ENCODE results near the gene SIN3B. TPM values are rescaled to one million over a fixed set of nuclear protein-coding genes. Genes with fewer than 3 reads are reported as not detected.
A peak's percentile ranks its signal among the peaks of the same experiment; 100 is the strongest.
"Not testable (repeated sequence)": the region's sequence is repeated elsewhere in the genome, so short reads cannot be mapped to it uniquely, and the experiment has no call there.

SIN3B gene, protein sequence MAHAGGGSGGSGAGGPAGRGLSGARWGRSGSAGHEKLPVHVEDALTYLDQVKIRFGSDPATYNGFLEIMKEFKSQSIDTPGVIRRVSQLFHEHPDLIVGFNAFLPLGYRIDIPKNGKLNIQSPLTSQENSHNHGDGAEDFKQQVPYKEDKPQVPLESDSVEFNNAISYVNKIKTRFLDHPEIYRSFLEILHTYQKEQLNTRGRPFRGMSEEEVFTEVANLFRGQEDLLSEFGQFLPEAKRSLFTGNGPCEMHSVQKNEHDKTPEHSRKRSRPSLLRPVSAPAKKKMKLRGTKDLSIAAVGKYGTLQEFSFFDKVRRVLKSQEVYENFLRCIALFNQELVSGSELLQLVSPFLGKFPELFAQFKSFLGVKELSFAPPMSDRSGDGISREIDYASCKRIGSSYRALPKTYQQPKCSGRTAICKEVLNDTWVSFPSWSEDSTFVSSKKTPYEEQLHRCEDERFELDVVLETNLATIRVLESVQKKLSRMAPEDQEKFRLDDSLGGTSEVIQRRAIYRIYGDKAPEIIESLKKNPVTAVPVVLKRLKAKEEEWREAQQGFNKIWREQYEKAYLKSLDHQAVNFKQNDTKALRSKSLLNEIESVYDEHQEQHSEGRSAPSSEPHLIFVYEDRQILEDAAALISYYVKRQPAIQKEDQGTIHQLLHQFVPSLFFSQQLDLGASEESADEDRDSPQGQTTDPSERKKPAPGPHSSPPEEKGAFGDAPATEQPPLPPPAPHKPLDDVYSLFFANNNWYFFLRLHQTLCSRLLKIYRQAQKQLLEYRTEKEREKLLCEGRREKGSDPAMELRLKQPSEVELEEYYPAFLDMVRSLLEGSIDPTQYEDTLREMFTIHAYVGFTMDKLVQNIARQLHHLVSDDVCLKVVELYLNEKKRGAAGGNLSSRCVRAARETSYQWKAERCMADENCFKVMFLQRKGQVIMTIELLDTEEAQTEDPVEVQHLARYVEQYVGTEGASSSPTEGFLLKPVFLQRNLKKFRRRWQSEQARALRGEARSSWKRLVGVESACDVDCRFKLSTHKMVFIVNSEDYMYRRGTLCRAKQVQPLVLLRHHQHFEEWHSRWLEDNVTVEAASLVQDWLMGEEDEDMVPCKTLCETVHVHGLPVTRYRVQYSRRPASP
- polyA plus RNA-seq (ENCODE audit: insufficient read length in 4 of 4) = 10 to 100 TPM; 51.7 to 62.2 (median 58.3) TPM

DNA sequence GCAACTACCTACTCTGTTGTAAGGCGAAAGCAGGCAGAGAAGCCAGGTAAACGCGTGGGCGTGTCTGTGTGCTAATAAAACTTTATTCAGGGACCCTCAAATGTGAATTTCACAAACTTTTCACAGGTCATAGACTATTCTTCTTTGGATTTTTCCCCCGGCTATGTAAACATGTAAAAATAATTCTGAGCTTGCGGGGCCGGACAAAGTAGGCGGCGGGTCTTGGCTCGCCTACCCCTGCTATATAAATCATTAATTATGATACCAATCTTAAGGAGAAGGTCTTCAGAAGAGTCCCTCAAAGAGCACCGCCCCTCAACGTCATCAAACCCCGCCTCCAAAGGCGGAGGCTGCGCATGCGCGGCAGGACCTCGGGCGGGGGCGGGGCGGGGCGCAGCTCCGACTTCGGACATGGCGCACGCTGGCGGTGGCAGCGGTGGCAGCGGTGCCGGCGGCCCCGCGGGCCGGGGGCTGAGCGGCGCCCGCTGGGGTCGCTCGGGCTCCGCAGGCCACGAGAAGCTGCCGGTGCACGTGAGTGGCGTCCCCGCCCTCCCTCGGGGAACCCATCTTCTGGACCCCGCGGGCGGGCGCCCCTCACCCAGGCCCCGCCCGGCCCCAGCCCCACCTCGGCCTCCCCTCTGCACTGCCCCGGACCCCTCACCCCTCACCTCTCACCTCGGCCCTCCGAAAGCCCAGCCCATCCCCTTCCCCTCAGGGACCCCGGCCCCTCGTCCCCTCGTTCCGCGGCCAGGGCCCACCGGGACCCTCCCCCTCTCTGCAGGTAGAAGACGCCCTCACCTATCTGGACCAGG lies at the start of gene SIN3B:
SIN3B (plus strand) TSS at position 389 of the 812 bp plus-strand sequence; CDS start at position 412, 23 bp downstream.
- peak; percentile 75 to 83 (median 77) for DNase-seq (ENCODE audit: low read depth in 4 of 4, low spot score in 3 of 4)

DNA sequence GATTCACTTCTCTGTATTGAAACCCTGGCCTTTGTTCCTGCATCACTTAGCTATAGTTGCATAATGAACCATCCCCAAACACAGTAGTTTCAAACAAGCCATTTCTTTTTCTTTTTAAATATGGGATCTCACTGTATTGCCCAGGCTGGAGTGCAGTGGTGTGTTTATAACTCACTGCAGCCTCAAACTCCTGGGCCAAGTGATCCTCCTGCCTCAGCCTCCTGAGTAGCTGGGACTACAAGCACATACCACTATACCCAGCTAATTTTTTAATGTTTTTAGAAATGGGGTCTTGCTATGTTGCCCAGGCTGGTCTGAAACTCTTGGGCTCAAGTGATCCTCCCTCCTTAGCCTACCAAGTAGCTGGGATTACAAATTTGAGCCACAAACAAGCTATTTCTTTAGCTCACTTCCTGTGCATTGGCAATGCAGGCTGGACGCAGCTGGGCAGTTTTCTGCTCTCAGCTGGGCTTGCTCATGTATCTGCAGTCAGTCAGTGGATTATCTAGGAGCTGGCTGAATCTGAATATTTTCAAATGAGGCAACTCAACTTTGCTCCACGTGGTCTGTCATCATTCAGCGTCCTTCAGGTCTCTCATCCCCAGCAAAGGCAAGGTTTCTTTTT lies 49.5 kb upstream of the SIN3B start:
- no peak for DNase-seq (ENCODE audit: low read depth in 4 of 4, low spot score in 3 of 4)

DNA sequence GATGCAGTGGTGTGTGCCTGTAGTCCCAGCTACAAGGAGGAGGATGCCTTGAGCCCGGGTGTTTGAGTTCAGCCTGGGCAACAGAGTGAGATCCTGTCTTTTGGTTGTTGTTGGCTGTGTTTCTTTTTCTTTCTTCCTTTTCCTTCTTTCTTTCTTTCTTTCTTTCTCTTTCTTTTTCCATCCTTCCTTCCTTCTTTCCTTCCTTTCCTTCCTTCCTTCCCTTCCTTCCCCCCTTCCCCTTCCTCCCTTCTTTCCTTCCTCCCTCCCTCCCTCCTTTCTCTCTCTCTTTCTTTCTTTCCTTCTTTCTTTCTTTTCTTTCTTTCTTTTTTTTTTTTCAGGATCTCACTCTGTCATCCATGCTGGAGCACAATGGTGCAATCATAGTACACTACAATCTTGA lies 46.5 kb upstream of the SIN3B start:
- DNase-seq (ENCODE audit: low read depth in 4 of 4, low spot score in 3 of 4) = no peak

DNA sequence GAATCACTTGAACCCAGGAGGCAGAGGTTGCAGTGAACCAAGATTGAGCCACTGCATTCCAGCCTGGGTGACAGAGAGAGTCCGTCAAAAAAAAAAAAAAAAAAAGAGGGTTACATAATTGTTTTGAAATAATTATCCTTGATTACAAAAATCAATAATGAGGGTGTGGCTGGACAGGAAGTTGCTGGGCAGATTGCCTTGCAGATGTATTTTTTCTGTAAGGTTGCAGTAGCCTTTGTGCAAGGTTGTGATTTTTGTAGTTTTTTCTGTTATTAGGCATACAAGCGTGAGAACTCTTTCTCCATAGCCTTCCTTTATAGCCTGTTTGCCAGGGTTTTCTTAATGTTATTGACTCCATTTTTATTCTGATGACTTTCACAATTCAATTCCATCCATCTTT lies 40.7 kb upstream of the SIN3B start:
- DNase-seq (ENCODE audit: low read depth in 4 of 4, low spot score in 3 of 4) = no peak

DNA sequence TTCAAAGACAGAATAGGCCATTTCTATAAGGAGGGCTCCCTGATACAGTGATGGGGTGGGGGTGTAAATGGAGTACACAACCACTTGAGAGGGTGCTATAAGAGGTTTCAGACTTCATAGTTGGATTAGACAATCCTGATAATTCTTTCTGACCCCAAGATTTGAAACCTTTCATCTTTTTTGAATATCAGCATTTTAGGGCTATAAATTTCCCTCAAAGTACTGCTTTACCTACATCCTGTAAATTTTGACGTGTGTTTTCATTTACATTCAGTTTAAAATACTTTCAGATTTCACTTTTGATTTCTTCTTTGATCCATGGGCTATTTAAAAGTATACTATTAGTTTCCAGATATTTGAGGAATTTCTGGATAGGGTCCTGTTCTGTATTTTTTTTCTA lies 40.0 kb upstream of the SIN3B start:
- no peak for DNase-seq (ENCODE audit: low read depth in 4 of 4, low spot score in 3 of 4)

DNA sequence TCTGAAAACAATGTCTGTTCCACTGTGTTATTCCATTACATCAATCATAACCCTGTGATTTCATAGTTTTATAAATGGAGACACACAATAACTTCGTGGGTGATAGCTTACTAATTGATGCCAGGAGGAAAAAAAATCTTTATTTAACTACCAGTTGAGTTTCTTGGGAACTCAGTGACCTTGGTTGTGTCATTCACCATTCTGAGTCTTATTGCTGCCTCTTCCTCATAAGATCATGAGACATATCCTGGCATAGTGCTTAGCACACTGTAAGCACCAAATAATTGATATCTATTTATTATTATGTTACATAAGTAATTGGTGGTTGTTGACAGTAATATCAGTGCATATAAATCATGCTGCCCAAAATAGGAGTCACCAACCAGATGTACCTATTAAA lies 39.1 kb upstream of the SIN3B start:
- no peak for DNase-seq (ENCODE audit: low read depth in 4 of 4, low spot score in 3 of 4)

DNA sequence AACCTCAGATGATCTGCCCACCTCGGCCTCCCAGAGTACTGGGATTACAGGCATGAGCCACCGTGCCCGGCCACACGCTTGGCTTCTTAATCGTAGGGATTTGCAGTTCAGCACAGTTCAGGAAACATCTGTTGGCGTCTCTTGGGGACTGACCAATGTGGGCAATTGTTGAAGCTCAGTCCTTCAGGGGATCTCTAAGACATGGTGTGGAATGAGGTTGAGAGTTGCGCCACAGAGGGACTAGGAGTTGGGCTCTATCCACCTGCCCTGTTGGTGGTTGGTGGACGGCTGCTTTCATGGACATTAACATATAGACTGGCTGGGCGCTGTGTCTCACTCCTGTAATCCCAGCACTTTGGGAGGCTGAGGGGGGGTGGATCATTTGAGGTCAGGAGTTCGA lies 37.3 kb upstream of the SIN3B start:
- no peak for DNase-seq (ENCODE audit: low read depth in 4 of 4, low spot score in 3 of 4)

DNA sequence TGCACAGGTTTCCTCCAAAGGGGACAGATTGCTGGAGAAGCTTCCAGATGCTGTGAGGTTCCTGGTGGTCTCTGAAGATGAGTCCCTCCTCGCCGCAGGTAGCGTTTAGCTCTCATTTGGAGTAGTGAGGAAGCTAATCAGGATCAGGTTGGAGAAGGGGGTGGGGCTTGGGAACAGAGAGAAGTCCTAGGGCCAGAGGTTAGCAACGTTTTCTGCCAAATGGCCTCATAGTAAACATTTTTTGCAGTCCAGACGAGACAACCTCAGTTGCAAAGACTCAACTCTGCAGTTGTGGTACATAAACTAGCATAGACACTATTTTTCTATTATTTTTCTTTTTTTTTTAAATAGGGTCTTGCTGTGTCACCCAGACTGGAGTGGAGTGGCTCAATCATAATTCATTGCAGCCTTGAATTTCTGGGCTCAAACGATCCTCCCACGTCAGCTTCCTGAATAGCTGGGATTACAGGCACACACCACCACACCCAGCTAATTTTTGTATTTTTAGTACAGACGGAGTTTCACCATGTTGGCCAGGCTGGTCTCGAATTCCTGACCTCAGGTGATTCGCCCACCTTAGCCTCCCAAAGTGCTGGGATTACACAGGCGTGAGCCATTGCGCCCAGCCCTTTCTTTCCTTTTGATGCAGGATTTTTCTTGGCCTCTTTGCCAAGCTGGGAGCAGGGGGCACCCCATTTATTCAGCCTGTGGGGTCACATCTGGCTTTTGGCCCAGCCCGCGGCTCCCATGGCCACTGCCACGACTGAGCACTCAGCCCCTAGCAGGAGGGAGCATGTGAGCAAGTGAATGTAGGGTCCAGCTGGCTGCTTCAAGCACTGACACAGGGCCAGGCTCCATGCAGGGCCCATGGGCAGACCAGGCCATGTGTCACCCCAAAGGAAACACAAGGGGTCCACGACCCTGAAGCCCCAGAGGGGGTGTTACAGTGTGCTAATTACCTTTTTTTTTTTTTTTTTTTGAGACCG lies 34.4 kb upstream of the SIN3B start:
- no peak for DNase-seq (ENCODE audit: low read depth in 4 of 4, low spot score in 3 of 4)

DNA sequence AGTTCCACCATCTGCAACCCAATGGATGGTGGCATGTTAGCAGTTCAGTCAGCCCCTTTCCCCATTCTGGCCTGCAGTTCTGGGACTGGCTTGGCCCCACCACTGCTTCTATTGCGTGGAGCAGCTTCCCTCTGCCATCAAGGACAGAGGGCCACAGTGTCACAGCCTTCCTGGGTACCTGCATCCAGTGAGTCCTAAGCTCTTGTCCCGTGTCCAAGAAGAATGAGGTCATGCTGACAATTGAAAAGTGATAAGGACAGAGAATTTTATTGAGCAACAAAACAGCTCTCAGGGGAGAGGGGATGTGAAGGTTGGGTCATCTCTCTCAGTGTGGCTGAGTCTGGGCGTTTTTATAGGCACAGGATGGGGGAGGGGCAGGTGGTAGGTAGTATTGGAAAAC lies 33.5 kb upstream of the SIN3B start:
- DNase-seq (ENCODE audit: low read depth in 4 of 4, low spot score in 3 of 4) = no peak

DNA sequence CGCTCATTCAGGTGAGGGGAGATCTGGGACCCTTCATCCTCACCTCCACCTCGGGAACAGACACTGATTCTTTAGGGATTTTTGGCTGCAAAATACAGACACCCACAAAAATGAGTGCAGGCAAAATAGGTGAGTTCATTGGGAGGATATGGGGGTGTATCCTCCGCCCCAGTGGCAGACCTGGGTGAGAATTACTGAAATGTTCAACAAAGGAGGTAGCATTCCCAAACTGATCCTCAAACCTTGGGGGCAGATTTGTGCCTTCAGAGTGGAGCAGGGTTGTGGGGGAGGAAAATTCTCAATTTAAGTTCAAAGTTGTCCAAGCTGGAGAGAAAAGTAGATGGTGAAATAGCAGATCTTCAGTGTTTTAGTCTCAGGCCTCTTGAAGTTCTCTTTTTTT lies 31.3 kb upstream of the SIN3B start:
- DNase-seq (ENCODE audit: low read depth in 4 of 4, low spot score in 3 of 4) = no peak

DNA sequence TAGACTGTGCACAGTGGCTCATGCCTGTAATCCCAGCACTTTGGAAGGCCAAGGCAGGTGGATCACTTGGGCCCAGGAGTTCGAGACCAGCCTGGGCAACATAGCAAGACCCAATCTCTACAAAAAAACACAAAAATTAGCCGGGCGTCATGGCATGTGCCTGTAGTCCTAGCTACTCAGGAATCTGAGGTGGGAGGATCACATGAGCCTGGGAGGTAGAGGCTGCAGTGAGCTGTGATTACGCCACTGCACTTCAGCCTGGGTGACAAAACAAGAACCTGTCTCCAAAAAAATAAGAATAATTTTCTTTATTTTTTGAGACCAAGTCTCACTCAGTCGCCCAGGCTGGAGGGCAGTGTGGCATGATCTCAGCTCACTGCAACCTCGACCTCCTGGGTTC lies 30.9 kb upstream of the SIN3B start:
- DNase-seq (ENCODE audit: low read depth in 4 of 4, low spot score in 3 of 4) = not testable (repeated sequence)

DNA sequence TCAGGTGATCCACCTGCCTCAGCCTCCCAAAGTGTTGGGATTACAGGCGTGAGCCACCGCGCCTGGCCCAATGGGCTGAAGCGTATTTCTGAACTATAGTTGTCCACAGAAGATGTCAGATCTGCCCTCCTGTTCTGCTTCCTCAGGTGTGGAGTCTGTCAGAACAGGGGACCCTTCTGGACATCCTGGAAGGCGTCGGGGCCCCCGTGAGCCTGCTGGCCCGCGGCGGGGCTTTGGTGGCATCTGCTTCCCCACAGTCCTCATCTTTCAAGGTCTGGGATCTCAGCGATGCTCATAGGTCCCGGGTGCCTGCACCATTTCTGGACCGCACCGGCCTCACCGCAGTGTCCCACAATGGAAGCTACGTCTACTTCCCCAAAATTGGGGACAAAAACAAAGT lies 29.5 kb upstream of the SIN3B start:
- DNase-seq (ENCODE audit: low read depth in 4 of 4, low spot score in 3 of 4) = no peak

DNA sequence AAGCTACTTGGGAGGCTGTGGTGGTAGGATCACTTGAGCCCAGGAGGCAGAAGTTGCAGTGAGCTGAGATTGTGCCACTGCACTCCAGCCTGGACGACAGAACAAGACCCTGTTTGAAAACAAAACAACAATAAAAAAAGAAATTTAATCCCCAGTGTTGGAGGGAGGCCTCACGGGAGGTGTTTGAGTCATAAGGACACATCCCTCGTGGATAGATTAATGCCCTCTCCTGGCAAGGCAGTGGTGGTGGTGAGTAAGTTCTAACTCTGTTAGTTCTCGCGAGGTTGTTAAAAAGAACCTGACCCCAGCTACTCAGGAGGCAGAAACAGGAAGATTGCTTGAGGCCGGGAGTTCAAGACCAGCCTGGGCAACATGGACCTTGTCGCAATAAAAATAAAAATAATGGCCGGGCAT lies 27.6 kb upstream of the SIN3B start:
- no peak for DNase-seq (ENCODE audit: low read depth in 4 of 4, low spot score in 3 of 4)

DNA sequence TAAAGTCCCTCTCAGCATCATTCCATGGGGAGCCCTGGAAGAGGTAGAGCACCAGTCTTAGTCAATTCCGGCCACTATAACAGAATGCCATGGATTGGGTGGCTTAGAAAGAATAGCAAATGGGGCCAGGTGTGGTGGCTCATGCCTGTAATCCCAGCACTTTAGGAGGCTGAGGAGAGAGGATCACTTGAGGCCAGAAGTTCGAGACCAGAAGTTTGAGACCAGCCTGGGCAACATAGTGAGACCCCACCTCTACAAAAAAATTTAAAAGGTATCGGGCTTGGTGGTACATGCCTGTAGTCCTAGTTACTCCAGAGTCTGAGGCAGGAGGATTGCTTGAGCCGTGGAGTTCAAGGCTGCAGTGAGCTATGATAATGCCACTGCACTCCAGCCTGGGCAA lies 25.0 kb upstream of the SIN3B start:
- no peak for DNase-seq (ENCODE audit: low read depth in 4 of 4, low spot score in 3 of 4)

DNA sequence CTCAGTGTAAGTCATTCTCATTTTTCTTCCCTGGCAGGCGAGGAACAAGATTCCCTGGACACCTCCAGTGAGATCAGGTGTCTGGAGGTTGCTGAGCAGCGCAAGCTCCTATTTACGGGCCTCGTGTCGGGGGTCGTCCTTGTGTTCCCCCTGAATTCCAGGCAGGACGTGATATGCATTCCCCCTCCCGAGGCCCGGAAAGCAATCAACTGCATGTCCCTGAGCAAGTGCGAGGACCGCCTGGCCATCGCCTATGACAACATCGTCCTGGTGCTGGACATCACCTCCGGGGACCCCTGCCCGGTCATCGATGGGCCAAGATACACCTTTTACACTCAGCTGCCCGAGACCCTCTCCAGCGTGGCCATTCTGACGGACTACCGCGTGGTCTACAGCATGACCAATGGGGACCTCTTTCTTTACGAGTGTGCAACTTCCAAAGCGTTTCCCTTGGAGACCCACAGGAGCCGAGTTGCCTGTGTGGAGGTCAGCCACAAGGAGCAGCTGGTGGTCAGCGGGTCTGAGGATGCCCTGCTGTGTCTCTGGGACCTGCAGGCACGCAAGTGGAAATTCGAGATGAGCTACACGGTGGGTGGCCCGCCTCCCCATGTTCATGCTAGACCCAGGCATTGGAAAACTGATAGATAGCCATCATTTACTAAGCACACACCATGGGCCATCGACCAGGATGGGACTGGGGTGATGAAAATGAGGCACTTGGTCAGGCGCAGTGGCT lies 21.5 kb upstream of the SIN3B start:
- no peak for DNase-seq (ENCODE audit: low read depth in 4 of 4, low spot score in 3 of 4)

DNA sequence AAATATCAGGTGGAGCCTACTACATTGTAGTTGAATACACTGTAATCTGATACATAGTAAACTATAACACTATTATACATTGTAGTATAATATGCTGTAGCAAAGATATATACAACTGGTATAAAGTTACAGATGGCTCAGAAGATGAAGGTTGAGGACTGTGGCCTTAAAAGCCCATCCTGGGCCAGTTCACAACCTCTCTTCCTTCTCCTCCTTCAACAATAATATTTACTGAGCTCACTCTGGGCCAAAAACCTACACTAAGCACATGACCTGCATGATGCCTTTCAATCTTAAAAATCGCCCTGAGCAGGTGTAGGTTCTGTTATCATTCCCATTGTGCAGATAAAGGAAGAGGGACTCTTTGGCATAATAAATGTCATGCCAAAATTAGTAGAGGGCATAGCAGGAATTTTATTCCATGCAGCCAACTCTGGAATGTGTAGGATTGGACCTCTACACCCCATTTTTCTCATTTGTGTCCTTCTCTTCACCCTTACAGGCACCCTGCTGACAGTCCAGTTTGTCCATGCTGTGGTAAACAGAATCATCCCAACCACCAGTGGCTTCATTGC lies 14.6 kb upstream of the SIN3B start:
- no peak for DNase-seq (ENCODE audit: low read depth in 4 of 4, low spot score in 3 of 4)

DNA sequence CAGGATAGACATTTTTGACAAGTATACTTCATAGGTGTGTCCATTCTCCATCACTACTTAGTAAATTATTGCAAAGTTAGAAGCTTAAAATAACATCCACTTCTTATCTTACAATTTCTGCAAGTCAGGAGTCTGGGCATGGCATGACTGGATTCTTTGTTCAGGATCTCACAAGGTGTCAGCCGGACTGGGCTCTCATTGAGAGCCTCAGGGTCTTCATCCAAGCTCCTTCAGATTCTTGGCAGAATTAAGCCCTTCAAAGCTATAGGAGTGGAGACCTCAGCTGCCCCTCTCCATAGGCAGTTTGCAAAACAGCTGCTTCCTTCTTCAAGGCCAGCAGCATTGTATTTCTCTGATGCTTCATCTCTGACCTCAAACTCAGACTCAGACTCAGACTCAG lies 9.1 kb upstream of the SIN3B start:
- no peak for DNase-seq (ENCODE audit: low read depth in 4 of 4, low spot score in 3 of 4)

DNA sequence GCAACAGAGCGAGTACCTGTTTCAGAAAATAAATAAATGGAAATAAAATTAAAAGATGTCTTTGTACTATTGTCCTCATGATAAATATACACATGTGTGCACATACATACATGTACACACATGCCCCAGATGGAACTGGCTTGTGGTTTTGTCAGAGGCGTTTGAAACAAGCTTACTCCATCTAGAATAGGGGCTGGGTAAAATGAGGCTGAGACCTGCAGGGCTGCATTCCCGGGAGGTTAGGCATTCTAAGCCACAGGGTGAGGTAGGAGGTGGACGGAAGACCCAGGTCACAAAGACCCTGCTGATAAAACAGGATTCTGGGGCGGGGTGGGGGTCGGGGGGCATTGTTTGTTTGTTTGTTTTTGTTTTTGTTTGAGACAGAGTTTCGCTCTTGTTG lies 8.1 kb upstream of the SIN3B start:
- no peak for DNase-seq (ENCODE audit: low read depth in 4 of 4, low spot score in 3 of 4)

Data from right renal pelvis (tissue), 4 donors.